C4-2B (cell line): ENCODE measurements around the gene LANCL2.

Experiments
- CTCF ChIP-seq: fragments of 450-650 bp; conservative IDR thresholded peaks from 2 replicates; pipeline ENCODE4 v1.5.1; 2017; ENCODE audit warnings: mild to moderate bottlenecking
- ZFX ChIP-seq: fragments of 450-650 bp; IDR thresholded peaks from 2 replicates; pipeline ENCODE4 v1.6.1; 2017

GRCh38 chr7:55396233-55396785 is 31.2 kb downstream of the LANCL2 start:
- TF ChIP-seq CTCF, result no peak
- no peak for TF ChIP-seq ZFX
